ENCODE measurements around the gene ICAM1. TPM values are rescaled to one million over a fixed set of nuclear protein-coding genes. Genes with fewer than 3 reads are reported as not detected.

The ICAM1 gene
- total and polyA plus RNA-seq, 10 of the 15 experiments (the other 5 are each of a cell fraction or from before 2014, with no cell fraction given): 7.6 to 115 (median 60.2) TPM

DNA sequence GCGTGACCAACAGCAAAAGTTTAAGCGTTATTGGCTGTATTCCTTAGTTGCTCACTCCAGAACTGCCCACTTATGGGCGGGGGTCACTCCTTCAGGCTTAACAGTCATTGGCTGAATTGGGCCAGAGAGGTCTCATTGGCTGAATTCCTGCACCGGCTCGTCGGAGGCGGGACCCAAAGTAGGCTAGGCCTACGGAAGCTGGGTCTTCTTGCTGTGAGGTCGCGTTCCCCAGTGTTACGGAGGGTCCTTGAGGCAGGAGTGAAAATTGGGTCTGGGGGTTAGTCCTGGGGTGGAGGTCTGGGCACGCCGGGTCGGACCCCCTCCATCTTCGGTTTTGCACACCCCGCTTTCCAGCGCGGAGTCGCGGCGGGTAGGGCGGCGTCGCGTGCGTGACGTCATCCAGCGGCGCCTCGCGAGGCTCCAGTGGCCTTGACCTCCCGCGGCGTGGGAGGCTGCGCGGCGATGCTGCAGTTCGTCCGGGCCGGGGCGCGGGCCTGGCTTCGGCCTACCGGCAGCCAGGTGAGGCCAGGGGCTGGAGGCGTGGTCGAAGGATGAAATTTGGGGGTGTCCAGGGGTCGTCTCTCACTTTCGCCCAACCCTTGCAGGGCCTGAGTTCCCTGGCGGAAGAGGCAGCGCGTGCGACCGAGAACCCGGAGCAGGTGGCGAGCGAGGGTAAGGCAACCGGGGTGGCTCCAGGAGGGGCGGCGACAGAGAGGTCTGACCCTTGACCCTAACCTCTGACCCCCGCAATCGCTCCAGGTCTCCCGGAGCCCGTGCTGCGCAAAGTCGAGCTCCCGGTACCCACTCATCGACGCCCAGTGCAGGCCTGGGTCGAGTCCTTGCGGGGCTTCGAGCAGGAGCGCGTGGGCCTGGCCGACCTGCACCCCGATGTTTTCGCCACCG, 18.9 kb upstream of the ICAM1 start, which contains the start of gene MRPL4 (continued):
- TF ChIP-seq EGR1 (IDR thresholded peaks at IDR 0.05; ENCODE audit: borderline replicate concordance in 1 of 2, low read depth in 2 of 2, low read length in 2 of 2): peak in 1 of 2 experiments; percentile 94; a peak in 2 of 3 replicates
- TF ChIP-seq, protein P1, sequence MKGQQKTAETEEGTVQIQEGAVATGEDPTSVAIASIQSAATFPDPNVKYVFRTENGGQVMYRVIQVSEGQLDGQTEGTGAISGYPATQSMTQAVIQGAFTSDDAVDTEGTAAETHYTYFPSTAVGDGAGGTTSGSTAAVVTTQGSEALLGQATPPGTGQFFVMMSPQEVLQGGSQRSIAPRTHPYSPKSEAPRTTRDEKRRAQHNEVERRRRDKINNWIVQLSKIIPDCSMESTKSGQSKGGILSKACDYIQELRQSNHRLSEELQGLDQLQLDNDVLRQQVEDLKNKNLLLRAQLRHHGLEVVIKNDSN (IDR thresholded peaks at IDR 0.05; ENCODE audit: borderline replicate concordance, extremely low read length, insufficient read depth, low read depth, low read length): no peak
- TF ChIP-seq ETV6 (conservative IDR thresholded peaks at IDR 0.05 in 1 of 2, IDR thresholded peaks at IDR 0.05 in 1 of 2; ENCODE audit: borderline replicate concordance in 1 of 2, low read depth in 1 of 2): 0 out of 4 replicates have a peak, but pooled peaks of 1 of the 2 experiments have one; percentile 20
- no peak for TF ChIP-seq SREBF1 (IDR thresholded peaks at IDR 0.05; ENCODE audit: low read length)
- TF ChIP-seq SPI1 (IDR thresholded peaks at IDR 0.05; ENCODE audit: borderline replicate concordance, insufficient read depth, low read depth, low read length): no peak
- no peak for TF ChIP-seq POLR2AphosphoS2 (IDR thresholded peaks at IDR 0.05; ENCODE audit: low read depth, low read length)
- TF ChIP-seq MTA2 (IDR thresholded peaks at IDR 0.05; ENCODE audit: low read depth): 0 out of 2 replicates have a peak, but pooled peaks have one; percentile 43
- TF ChIP-seq, protein P2, sequence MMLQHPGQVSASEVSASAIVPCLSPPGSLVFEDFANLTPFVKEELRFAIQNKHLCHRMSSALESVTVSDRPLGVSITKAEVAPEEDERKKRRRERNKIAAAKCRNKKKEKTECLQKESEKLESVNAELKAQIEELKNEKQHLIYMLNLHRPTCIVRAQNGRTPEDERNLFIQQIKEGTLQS (IDR thresholded peaks at IDR 0.05; ENCODE audit: borderline replicate concordance, extremely low read depth, low read depth, low read length): peak; percentile 87
- TF ChIP-seq, protein P3, sequence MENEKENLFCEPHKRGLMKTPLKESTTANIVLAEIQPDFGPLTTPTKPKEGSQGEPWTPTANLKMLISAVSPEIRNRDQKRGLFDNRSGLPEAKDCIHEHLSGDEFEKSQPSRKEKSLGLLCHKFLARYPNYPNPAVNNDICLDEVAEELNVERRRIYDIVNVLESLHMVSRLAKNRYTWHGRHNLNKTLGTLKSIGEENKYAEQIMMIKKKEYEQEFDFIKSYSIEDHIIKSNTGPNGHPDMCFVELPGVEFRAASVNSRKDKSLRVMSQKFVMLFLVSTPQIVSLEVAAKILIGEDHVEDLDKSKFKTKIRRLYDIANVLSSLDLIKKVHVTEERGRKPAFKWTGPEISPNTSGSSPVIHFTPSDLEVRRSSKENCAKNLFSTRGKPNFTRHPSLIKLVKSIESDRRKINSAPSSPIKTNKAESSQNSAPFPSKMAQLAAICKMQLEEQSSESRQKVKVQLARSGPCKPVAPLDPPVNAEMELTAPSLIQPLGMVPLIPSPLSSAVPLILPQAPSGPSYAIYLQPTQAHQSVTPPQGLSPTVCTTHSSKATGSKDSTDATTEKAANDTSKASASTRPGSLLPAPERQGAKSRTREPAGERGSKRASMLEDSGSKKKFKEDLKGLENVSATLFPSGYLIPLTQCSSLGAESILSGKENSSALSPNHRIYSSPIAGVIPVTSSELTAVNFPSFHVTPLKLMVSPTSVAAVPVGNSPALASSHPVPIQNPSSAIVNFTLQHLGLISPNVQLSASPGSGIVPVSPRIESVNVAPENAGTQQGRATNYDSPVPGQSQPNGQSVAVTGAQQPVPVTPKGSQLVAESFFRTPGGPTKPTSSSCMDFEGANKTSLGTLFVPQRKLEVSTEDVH (IDR thresholded peaks at IDR 0.05; ENCODE audit: low read depth, partially characterized antibody): no peak
- no peak for TF ChIP-seq ZNF384 (IDR thresholded peaks at IDR 0.05; ENCODE audit: borderline replicate concordance, low read depth, low read length)
- TF ChIP-seq, protein P4, sequence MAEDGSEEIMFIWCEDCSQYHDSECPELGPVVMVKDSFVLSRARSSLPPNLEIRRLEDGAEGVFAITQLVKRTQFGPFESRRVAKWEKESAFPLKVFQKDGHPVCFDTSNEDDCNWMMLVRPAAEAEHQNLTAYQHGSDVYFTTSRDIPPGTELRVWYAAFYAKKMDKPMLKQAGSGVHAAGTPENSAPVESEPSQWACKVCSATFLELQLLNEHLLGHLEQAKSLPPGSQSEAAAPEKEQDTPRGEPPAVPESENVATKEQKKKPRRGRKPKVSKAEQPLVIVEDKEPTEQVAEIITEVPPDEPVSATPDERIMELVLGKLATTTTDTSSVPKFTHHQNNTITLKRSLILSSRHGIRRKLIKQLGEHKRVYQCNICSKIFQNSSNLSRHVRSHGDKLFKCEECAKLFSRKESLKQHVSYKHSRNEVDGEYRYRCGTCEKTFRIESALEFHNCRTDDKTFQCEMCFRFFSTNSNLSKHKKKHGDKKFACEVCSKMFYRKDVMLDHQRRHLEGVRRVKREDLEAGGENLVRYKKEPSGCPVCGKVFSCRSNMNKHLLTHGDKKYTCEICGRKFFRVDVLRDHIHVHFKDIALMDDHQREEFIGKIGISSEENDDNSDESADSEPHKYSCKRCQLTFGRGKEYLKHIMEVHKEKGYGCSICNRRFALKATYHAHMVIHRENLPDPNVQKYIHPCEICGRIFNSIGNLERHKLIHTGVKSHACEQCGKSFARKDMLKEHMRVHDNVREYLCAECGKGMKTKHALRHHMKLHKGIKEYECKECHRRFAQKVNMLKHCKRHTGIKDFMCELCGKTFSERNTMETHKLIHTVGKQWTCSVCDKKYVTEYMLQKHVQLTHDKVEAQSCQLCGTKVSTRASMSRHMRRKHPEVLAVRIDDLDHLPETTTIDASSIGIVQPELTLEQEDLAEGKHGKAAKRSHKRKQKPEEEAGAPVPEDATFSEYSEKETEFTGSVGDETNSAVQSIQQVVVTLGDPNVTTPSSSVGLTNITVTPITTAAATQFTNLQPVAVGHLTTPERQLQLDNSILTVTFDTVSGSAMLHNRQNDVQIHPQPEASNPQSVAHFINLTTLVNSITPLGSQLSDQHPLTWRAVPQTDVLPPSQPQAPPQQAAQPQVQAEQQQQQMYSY (CRISPR knock-in tag; IDR thresholded peaks at IDR 0.05): no peak
- peak; percentile 95 for TF ChIP-seq SIN3A (IDR thresholded peaks at IDR 0.05; ENCODE audit: low read depth, low read length)
- TF ChIP-seq KDM1A (IDR thresholded peaks at IDR 0.05; ENCODE audit: borderline replicate concordance): no peak
- TF ChIP-seq KLF5 (IDR thresholded peaks at IDR 0.05; ENCODE audit: partially characterized antibody): peak; percentile 71
- peak; percentile 78; the same call in 1 of the 2 replicates for TF ChIP-seq RB1 (IDR thresholded peaks at IDR 0.05; ENCODE audit: borderline replicate concordance)
- TF ChIP-seq, protein P5, sequence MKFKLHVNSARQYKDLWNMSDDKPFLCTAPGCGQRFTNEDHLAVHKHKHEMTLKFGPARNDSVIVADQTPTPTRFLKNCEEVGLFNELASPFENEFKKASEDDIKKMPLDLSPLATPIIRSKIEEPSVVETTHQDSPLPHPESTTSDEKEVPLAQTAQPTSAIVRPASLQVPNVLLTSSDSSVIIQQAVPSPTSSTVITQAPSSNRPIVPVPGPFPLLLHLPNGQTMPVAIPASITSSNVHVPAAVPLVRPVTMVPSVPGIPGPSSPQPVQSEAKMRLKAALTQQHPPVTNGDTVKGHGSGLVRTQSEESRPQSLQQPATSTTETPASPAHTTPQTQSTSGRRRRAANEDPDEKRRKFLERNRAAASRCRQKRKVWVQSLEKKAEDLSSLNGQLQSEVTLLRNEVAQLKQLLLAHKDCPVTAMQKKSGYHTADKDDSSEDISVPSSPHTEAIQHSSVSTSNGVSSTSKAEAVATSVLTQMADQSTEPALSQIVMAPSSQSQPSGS (IDR thresholded peaks at IDR 0.05; ENCODE audit: low read length): no peak
- 0 out of 2 replicates have a peak, but pooled peaks have one; percentile 73 for TF ChIP-seq TCF3 (IDR thresholded peaks at IDR 0.05; ENCODE audit: borderline replicate concordance, insufficient read depth, low read depth, low read length)
- TF ChIP-seq ESRRA (IDR thresholded peaks at IDR 0.05; ENCODE audit: low read length): peak; percentile 90

All from GM12878 (cell line).